ENCODE measurements around the gene ANGEL1.

Gene ANGEL1

GRCh38 chr14:76812422-76813383 lies at the start of gene ANGEL1:
Gene ANGEL1 (minus strand): TSS chr14:76812882. CDS start chr14:76812827, 55 bp downstream.
- peak within 1 kb of the TSS; percentile 54 for H3K27ac ChIP-seq (ENCODE audit: low read depth, low read length)
- peaks cover 12% of the 10 kb centered on the region for H3K36me3 ChIP-seq (ENCODE audit: insufficient read depth, low read length)
- H3K4me1 ChIP-seq (ENCODE audit: insufficient read depth, low read length), result peaks cover 9% of the 10 kb centered on the region
- no peaks in the 10 kb centered on the region for H3K9me3 ChIP-seq (ENCODE audit: low read length)
- H3K27me3 ChIP-seq (ENCODE audit: control insufficient read depth in 1 of 2, insufficient read depth in 2 of 2, low read length in 2 of 2), result no peaks in the 10 kb centered on the region
- peak within 1 kb of the TSS; percentile 55 to 57 for H3K4me3 ChIP-seq (ENCODE audit: low read depth in 1 of 2, low read length in 2 of 2)
- H3K9ac ChIP-seq (ENCODE audit: low read length), result peak within 1 kb of the TSS; percentile 8

- H3K4me1 ChIP-seq (ENCODE audit: insufficient read depth, low read length), result no peaks in the 10 kb centered on the region
- no peak overlapping the region for H3K27ac ChIP-seq (ENCODE audit: low read depth, low read length)
- no peak overlapping the region for H3K4me3 ChIP-seq (ENCODE audit: low read depth in 1 of 2, low read length in 2 of 2)
- H3K27me3 ChIP-seq (ENCODE audit: control insufficient read depth in 1 of 2, insufficient read depth in 2 of 2, low read length in 2 of 2), result no peaks in the 10 kb centered on the region
- no peak overlapping the region for H3K9ac ChIP-seq (ENCODE audit: low read length)
- no peaks in the 10 kb centered on the region for H3K9me3 ChIP-seq (ENCODE audit: low read length)
- H3K36me3 ChIP-seq (ENCODE audit: insufficient read depth, low read length), result no peaks in the 10 kb centered on the region
These were observed 49.0 kb upstream of the ANGEL1 start for GRCh38 chr14:76861574-76862255.

- Histone ChIP-seq H3K27ac (ENCODE audit: low read depth, low read length) (no peak overlapping the region), H3K27me3 (ENCODE audit: control insufficient read depth in 1 of 2, insufficient read depth in 2 of 2, low read length in 2 of 2) (no peaks in the 10 kb centered on the region), H3K9me3 (ENCODE audit: low read length) (no peaks in the 10 kb centered on the region), H3K4me1 (ENCODE audit: insufficient read depth, low read length) (no peaks in the 10 kb centered on the region), H3K36me3 (ENCODE audit: insufficient read depth, low read length) (no peaks in the 10 kb centered on the region), H3K4me3 (ENCODE audit: low read depth in 1 of 2, low read length in 2 of 2) (no peak overlapping the region), H3K9ac (ENCODE audit: low read length) (no peak overlapping the region)
These were observed 44.1 kb upstream of the ANGEL1 start for GRCh38 chr14:76856769-76857168.

GRCh38 chr14:76855066-76855465 lies 42.4 kb upstream of the ANGEL1 start:
- Histone ChIP-seq H3K27me3 (ENCODE audit: control insufficient read depth in 1 of 2, insufficient read depth in 2 of 2, low read length in 2 of 2) (no peaks in the 10 kb centered on the region), H3K4me1 (ENCODE audit: insufficient read depth, low read length) (no peaks in the 10 kb centered on the region), H3K9me3 (ENCODE audit: low read length) (no peaks in the 10 kb centered on the region), H3K36me3 (ENCODE audit: insufficient read depth, low read length) (no peaks in the 10 kb centered on the region), H3K27ac (ENCODE audit: low read depth, low read length) (no peak overlapping the region), H3K9ac (ENCODE audit: low read length) (no peak overlapping the region), H3K4me3 (ENCODE audit: low read depth in 1 of 2, low read length in 2 of 2) (no peak overlapping the region)

GRCh38 chr14:76848879-76849278 lies 36.2 kb upstream of the ANGEL1 start:
- Histone ChIP-seq H3K9me3 (ENCODE audit: low read length) (no peaks in the 10 kb centered on the region), H3K27me3 (ENCODE audit: control insufficient read depth in 1 of 2, insufficient read depth in 2 of 2, low read length in 2 of 2) (no peaks in the 10 kb centered on the region), H3K36me3 (ENCODE audit: insufficient read depth, low read length) (no peaks in the 10 kb centered on the region), H3K9ac (ENCODE audit: low read length) (no peak overlapping the region), H3K4me1 (ENCODE audit: insufficient read depth, low read length) (no peaks in the 10 kb centered on the region), H3K27ac (ENCODE audit: low read depth, low read length) (no peak overlapping the region), H3K4me3 (ENCODE audit: low read depth in 1 of 2, low read length in 2 of 2) (no peak overlapping the region)

- Histone ChIP-seq H3K9ac (ENCODE audit: low read length) (no peak overlapping the region), H3K27ac (ENCODE audit: low read depth, low read length) (no peak overlapping the region), H3K27me3 (ENCODE audit: control insufficient read depth in 1 of 2, insufficient read depth in 2 of 2, low read length in 2 of 2) (no peaks in the 10 kb centered on the region), H3K4me3 (ENCODE audit: low read depth in 1 of 2, low read length in 2 of 2) (no peak overlapping the region), H3K36me3 (ENCODE audit: insufficient read depth, low read length) (no peaks in the 10 kb centered on the region), H3K4me1 (ENCODE audit: insufficient read depth, low read length) (no peaks in the 10 kb centered on the region), H3K9me3 (ENCODE audit: low read length) (no peaks in the 10 kb centered on the region)
These were observed 33.8 kb upstream of the ANGEL1 start for GRCh38 chr14:76846331-76847047.

- H3K9me3 ChIP-seq (ENCODE audit: low read length), result no peaks in the 10 kb centered on the region
- no peaks in the 10 kb centered on the region for H3K36me3 ChIP-seq (ENCODE audit: insufficient read depth, low read length)
- no peaks in the 10 kb centered on the region for H3K4me1 ChIP-seq (ENCODE audit: insufficient read depth, low read length)
- H3K4me3 ChIP-seq (ENCODE audit: low read depth in 1 of 2, low read length in 2 of 2), result no peak overlapping the region
- H3K27me3 ChIP-seq (ENCODE audit: control insufficient read depth in 1 of 2, insufficient read depth in 2 of 2, low read length in 2 of 2), result no peaks in the 10 kb centered on the region
- H3K9ac ChIP-seq (ENCODE audit: low read length), result no peak overlapping the region
- no peak overlapping the region for H3K27ac ChIP-seq (ENCODE audit: low read depth, low read length)
These were observed 31.5 kb upstream of the ANGEL1 start for GRCh38 chr14:76844223-76844622.

- no peak overlapping the region for H3K4me3 ChIP-seq (ENCODE audit: low read depth in 1 of 2, low read length in 2 of 2)
- H3K36me3 ChIP-seq (ENCODE audit: insufficient read depth, low read length), result no peaks in the 10 kb centered on the region
- H3K27me3 ChIP-seq (ENCODE audit: control insufficient read depth in 1 of 2, insufficient read depth in 2 of 2, low read length in 2 of 2), result no peaks in the 10 kb centered on the region
- H3K9ac ChIP-seq (ENCODE audit: low read length), result no peak overlapping the region
- H3K27ac ChIP-seq (ENCODE audit: low read depth, low read length), result no peak overlapping the region
- no peaks in the 10 kb centered on the region for H3K4me1 ChIP-seq (ENCODE audit: insufficient read depth, low read length)
- H3K9me3 ChIP-seq (ENCODE audit: low read length), result no peaks in the 10 kb centered on the region
These were observed 29.7 kb upstream of the ANGEL1 start for GRCh38 chr14:76842414-76842813.

- H3K4me1 ChIP-seq (ENCODE audit: insufficient read depth, low read length), result no peaks in the 10 kb centered on the region
- no peak overlapping the region for H3K4me3 ChIP-seq (ENCODE audit: low read depth in 1 of 2, low read length in 2 of 2)
- H3K9me3 ChIP-seq (ENCODE audit: low read length), result no peaks in the 10 kb centered on the region
- no peaks in the 10 kb centered on the region for H3K27me3 ChIP-seq (ENCODE audit: control insufficient read depth in 1 of 2, insufficient read depth in 2 of 2, low read length in 2 of 2)
- no peak overlapping the region for H3K9ac ChIP-seq (ENCODE audit: low read length)
- no peaks in the 10 kb centered on the region for H3K36me3 ChIP-seq (ENCODE audit: insufficient read depth, low read length)
- H3K27ac ChIP-seq (ENCODE audit: low read depth, low read length), result no peak overlapping the region
These were observed 24.8 kb upstream of the ANGEL1 start for GRCh38 chr14:76837524-76837923.

GRCh38 chr14:76836029-76836630 lies 23.4 kb upstream of the ANGEL1 start:
- Histone ChIP-seq H3K27me3 (ENCODE audit: control insufficient read depth in 1 of 2, insufficient read depth in 2 of 2, low read length in 2 of 2) (no peaks in the 10 kb centered on the region), H3K9ac (ENCODE audit: low read length) (no peak overlapping the region), H3K27ac (ENCODE audit: low read depth, low read length) (no peak overlapping the region), H3K36me3 (ENCODE audit: insufficient read depth, low read length) (no peaks in the 10 kb centered on the region), H3K4me1 (ENCODE audit: insufficient read depth, low read length) (no peaks in the 10 kb centered on the region), H3K9me3 (ENCODE audit: low read length) (no peaks in the 10 kb centered on the region), H3K4me3 (ENCODE audit: low read depth in 1 of 2, low read length in 2 of 2) (no peak overlapping the region)

GRCh38 chr14:76834241-76834661 lies 21.6 kb upstream of the ANGEL1 start:
- Histone ChIP-seq H3K4me1 (ENCODE audit: insufficient read depth, low read length) (no peaks in the 10 kb centered on the region), H3K36me3 (ENCODE audit: insufficient read depth, low read length) (no peaks in the 10 kb centered on the region), H3K9ac (ENCODE audit: low read length) (no peak overlapping the region), H3K4me3 (ENCODE audit: low read depth in 1 of 2, low read length in 2 of 2) (no peak overlapping the region), H3K9me3 (ENCODE audit: low read length) (no peaks in the 10 kb centered on the region), H3K27me3 (ENCODE audit: control insufficient read depth in 1 of 2, insufficient read depth in 2 of 2, low read length in 2 of 2) (no peaks in the 10 kb centered on the region), H3K27ac (ENCODE audit: low read depth, low read length) (no peak overlapping the region)
